HepG2 (cell line): ENCODE results near the gene LYSET. TPM values are rescaled to one million over a fixed set of nuclear protein-coding genes. Genes with fewer than 3 reads are reported as not detected.

ENCODE experiments used
- DR1 ChIP-seq: sonication (generic); formaldehyde crosslinking; IDR thresholded peaks from 2 replicates; pipeline ENCODE4 v1.8.0; 2021; ENCODE audit warnings: mild to moderate bottlenecking, missing genetic modification reagents, inconsistent platforms
- EEA1 ChIP-seq: sonication (generic); formaldehyde crosslinking; IDR thresholded peaks from 2 replicates; pipeline ENCODE4 v1.5.1; 2020; ENCODE audit warnings: mild to moderate bottlenecking, missing genetic modification reagents, borderline replicate concordance
- MED8 ChIP-seq: sonication (generic); formaldehyde crosslinking; IDR thresholded peaks from 2 replicates; pipeline ENCODE4 v1.8.1; 2023; ENCODE audit warnings: mild to moderate bottlenecking, missing genetic modification reagents; ENCODE audit not compliant: insufficient replicate concordance
- SP1 ChIP-seq, 2 experiments: fragments of 450-650 bp in 1 of 2; sonication (generic) in 1 of 2; formaldehyde crosslinking in 1 of 2; IDR thresholded peaks; 2 replicates each; pipeline versions ENCODE4 v1.4.0 to v1.6.1; 2016 to 2020; ENCODE audit warnings: missing genetic modification reagents in 1 of 2
- TAF15 ChIP-seq: fragments of 200-400 bp; formaldehyde crosslinking; IDR thresholded peaks from one replicate; pipeline ENCODE4 v1.6.1; 2018; ENCODE audit warnings: mild to moderate bottlenecking, low read depth, low read length; ENCODE audit not compliant: poor library complexity, severe bottlenecking
- YEATS2 ChIP-seq: sonication (generic); formaldehyde crosslinking; IDR thresholded peaks from 2 replicates; pipeline ENCODE4 v1.4.0; 2020; ENCODE audit warnings: missing genetic modification reagents, borderline replicate concordance
- ZMAT3 ChIP-seq: sonication (generic); formaldehyde crosslinking; conservative IDR thresholded peaks from 2 replicates; pipeline ENCODE4 v1.7.0; 2021; ENCODE audit warnings: missing genetic modification reagents
- ZNF225 ChIP-seq: sonication (generic); formaldehyde crosslinking; IDR thresholded peaks from 2 replicates; pipeline ENCODE4 v1.4.0; 2020; ENCODE audit warnings: mild to moderate bottlenecking, missing genetic modification reagents
- ZNF556 ChIP-seq: sonication (generic); formaldehyde crosslinking; IDR thresholded peaks from 2 replicates; pipeline ENCODE4 v1.4.0; 2020; ENCODE audit warnings: mild to moderate bottlenecking, missing genetic modification reagents, borderline replicate concordance
- ZSCAN22 ChIP-seq: sonication (generic); formaldehyde crosslinking; IDR thresholded peaks from 2 replicates; pipeline ENCODE4 v1.4.0; 2020; ENCODE audit warnings: mild to moderate bottlenecking, missing genetic modification reagents
- polyA plus RNA-seq, 8 experiments: library from polyadenylated mRNA; depleted of rRNA in 3 of 8; stranded (reverse) in 7 of 8; unstranded in 1 of 8; fragments of >200 nt; fragmentation: Illumina TruSeq in 4 of 8; extraction: Trizol in 4 of 8; gene quantifications; 2 replicates each; pipeline versions ENCODE4 v1.2.1 to v1.2.3, GENCODE V29; 2011 to 2016; ENCODE audit warnings: low read depth in 4 of 8, missing spikeins in 1 of 8, mixed read lengths in 1 of 8; ENCODE audit not compliant: insufficient read depth in 1 of 8
- total RNA-seq, 5 experiments: library from RNA; depleted of rRNA; stranded (reverse); fragments of >200 nt; fragmentation: Illumina TruSeq; extraction: Trizol; gene quantifications; 2 replicates each; pipeline ENCODE4 v1.2.3, GENCODE V29; 2016; ENCODE audit warnings: low read depth in 1 of 5
- TF ChIP-seq, protein P1 (sequence below): sonication (generic); formaldehyde crosslinking; IDR thresholded peaks from 2 replicates; pipeline ENCODE4 v1.5.0; 2020; ENCODE audit warnings: mild to moderate bottlenecking, missing genetic modification reagents, borderline replicate concordance
- TF ChIP-seq, protein P2 (sequence below): sonication (generic); formaldehyde crosslinking; conservative IDR thresholded peaks from 2 replicates; pipeline ENCODE4 v1.4.0; 2020; ENCODE audit warnings: missing genetic modification reagents
- TF ChIP-seq, protein P3 (sequence below): sonication (generic); formaldehyde crosslinking; IDR thresholded peaks from 2 replicates; pipeline ENCODE4 v1.5.0; 2020; ENCODE audit warnings: missing genetic modification reagents
- TF ChIP-seq, protein P4 (sequence below): sonication (generic); formaldehyde crosslinking; IDR thresholded peaks from 2 replicates; pipeline ENCODE4 v1.4.0; 2020; ENCODE audit warnings: missing genetic modification reagents

LYSET gene
- total and polyA plus RNA-seq, 2 of the 13 experiments (the other 11 are each of a cell fraction or from before 2014, with no cell fraction given), result 19.1 to 36.6 TPM

GRCh38 chr14:93184391-93185348 lies at the start of gene LYSET, which contains the start of gene MOAP1 (continued):
- TF ChIP-seq, protein P1, sequence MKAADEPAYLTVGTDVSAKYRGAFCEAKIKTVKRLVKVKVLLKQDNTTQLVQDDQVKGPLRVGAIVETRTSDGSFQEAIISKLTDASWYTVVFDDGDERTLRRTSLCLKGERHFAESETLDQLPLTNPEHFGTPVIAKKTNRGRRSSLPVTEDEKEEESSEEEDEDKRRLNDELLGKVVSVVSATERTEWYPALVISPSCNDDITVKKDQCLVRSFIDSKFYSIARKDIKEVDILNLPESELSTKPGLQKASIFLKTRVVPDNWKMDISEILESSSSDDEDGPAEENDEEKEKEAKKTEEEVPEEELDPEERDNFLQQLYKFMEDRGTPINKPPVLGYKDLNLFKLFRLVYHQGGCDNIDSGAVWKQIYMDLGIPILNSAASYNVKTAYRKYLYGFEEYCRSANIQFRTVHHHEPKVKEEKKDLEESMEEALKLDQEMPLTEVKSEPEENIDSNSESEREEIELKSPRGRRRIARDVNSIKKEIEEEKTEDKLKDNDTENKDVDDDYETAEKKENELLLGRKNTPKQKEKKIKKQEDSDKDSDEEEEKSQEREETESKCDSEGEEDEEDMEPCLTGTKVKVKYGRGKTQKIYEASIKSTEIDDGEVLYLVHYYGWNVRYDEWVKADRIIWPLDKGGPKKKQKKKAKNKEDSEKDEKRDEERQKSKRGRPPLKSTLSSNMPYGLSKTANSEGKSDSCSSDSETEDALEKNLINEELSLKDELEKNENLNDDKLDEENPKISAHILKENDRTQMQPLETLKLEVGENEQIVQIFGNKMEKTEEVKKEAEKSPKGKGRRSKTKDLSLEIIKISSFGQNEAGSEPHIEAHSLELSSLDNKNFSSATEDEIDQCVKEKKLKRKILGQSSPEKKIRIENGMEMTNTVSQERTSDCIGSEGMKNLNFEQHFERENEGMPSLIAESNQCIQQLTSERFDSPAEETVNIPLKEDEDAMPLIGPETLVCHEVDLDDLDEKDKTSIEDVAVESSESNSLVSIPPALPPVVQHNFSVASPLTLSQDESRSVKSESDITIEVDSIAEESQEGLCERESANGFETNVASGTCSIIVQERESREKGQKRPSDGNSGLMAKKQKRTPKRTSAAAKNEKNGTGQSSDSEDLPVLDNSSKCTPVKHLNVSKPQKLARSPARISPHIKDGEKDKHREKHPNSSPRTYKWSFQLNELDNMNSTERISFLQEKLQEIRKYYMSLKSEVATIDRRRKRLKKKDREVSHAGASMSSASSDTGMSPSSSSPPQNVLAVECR, result peak; percentile 87
- TF ChIP-seq, protein P2, sequence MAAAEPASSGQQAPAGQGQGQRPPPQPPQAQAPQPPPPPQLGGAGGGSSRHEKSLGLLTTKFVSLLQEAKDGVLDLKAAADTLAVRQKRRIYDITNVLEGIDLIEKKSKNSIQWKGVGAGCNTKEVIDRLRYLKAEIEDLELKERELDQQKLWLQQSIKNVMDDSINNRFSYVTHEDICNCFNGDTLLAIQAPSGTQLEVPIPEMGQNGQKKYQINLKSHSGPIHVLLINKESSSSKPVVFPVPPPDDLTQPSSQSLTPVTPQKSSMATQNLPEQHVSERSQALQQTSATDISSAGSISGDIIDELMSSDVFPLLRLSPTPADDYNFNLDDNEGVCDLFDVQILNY (CRISPR knock-in tag), result peak; percentile 67
- TF ChIP-seq ZNF556 (peak; percentile 92), EEA1 (0 out of 2 replicates have a peak, but pooled peaks have one; percentile 24), ZSCAN22 (0 out of 2 replicates have a peak, but pooled peaks have one; percentile 44), DR1 (CRISPR knock-in tag) (peak; percentile 42; the same call in 1 of the 2 replicates), SP1 (IDR thresholded peaks at IDR 0.05) (no peak), SP1 (CRISPR knock-in tag; IDR thresholded peaks at IDR 0.05) (peak; percentile 53; the same call in 1 of the 2 replicates), ZNF225 (CRISPR knock-in tag) (peak; percentile 75; the same call in 1 of the 2 replicates), YEATS2 (CRISPR knock-in tag) (peak; percentile 63; the same call in 1 of the 2 replicates), MED8 (CRISPR knock-in tag) (peak; percentile 3), TAF15 (peak; percentile 73), ZMAT3 (CRISPR knock-in tag) (peak; percentile 71; the same call in 1 of the 2 replicates)
- TF ChIP-seq, protein P3, sequence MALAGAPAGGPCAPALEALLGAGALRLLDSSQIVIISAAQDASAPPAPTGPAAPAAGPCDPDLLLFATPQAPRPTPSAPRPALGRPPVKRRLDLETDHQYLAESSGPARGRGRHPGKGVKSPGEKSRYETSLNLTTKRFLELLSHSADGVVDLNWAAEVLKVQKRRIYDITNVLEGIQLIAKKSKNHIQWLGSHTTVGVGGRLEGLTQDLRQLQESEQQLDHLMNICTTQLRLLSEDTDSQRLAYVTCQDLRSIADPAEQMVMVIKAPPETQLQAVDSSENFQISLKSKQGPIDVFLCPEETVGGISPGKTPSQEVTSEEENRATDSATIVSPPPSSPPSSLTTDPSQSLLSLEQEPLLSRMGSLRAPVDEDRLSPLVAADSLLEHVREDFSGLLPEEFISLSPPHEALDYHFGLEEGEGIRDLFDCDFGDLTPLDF (CRISPR knock-in tag), result peak; percentile 55
- TF ChIP-seq, protein P4, sequence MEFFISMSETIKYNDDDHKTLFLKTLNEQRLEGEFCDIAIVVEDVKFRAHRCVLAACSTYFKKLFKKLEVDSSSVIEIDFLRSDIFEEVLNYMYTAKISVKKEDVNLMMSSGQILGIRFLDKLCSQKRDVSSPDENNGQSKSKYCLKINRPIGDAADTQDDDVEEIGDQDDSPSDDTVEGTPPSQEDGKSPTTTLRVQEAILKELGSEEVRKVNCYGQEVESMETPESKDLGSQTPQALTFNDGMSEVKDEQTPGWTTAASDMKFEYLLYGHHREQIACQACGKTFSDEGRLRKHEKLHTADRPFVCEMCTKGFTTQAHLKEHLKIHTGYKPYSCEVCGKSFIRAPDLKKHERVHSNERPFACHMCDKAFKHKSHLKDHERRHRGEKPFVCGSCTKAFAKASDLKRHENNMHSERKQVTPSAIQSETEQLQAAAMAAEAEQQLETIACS (CRISPR knock-in tag), result peak; percentile 82
